MV-4-11 (cell line): ENCODE data around the gene MELK.

Source experiments
- DNase-seq: peaks from one replicate; lab custom pipeline; 2025; lab: John Stamatoyannopoulos, UW

Gene MELK

GRCh38 chr9:36676091-36676490, 103.4 kb downstream of the MELK start:
- DNase-seq, result peak; percentile 41

- DNase-seq, result no peak
Measured at GRCh38 chr9:36676778-36677485, 104.2 kb downstream of the MELK start.

DNA sequence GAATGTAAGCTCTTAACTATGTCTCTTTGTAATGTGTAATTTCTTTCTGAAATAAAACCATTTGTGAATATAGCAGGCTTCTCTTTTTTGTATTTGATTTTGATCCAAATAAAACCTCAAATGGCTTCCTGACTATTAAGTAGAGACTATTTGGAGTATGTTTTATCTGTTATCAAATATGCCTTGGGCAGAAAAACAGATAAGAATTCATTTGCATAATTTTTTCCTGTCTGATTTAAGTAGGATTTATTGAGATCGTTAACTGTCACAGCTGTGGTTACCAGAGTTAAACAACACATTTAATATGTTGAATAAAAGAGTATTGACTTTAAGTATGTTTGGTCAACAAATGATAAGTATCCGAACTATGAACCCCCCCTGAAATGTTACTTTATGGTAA, 104.9 kb downstream of the MELK start:
- no peak for DNase-seq

DNA sequence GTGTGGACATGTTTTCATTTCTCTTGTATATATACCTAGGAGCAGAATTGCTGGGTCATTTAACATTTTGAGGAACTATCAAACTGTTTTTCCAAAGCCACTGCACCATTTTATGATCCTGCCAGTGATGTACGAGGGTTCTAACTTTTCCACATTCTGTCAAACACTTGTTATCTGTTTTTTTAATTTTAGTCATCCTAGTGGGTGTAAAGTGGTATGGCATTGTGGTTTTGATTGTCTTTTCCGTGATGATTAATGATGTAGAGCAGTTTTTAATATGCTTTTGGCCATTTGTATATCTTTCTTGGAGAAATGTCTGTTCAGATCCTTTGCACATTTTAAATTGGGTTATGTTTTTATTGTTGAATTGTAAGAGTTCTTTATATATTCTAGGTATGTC, 107.0 kb downstream of the MELK start:
- no peak for DNase-seq

GRCh38 chr9:36686471-36686870, 113.8 kb downstream of the MELK start:
- no peak for DNase-seq

DNA sequence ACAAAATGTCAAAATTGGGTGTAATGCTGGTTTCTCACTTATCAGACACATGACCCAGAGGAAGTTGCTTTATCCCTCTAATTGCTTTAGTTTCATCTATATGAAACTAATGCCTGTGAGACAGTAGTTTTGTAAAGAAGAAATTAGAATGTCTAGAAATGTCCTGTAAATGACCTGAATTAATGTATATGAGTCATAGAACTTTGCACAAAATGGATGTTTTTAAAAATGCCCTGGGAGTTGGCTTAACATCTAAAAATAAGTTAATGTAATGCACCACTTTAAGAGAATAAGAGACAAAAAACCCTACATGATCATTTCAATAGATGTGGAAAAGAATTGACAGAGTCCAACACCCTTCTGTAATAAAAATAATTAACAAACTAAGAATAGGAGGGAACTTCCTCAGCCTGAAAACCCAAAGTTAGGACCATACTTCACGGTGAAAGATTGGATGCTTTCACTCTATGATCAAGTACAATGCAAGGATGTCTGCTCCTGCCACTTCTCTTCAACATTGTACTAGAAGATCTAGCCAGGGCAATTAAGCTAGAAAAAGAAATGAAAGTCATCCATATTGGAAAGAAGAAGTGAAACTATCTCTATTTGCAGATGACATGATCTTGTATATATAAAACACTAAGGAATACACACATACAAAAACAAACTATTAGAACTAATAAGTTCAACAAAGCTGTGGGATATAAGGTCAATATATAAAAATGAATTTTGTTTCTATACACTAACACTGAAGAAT, 117.9 kb downstream of the MELK start:
- peak; percentile 81 for DNase-seq

DNA sequence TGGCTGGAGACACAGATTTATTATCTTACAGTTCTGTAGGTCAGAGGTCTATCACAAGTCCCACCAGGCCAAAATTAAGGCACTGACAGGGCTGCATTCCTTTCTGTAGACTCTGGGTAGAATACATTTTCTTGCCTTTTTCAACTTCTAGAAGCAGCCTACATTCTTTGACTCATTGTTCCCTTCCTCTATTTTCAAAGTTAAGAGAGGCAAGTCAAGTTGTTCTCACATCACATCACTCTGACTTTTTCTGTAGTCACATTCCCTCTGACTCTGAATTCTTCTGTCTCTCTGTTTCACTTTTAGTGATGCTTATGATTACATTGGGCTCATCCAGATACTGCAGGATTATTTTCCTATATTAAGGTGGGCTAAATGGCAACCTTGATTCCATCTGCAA, 119.0 kb downstream of the MELK start:
- peak; percentile 14 for DNase-seq

DNA sequence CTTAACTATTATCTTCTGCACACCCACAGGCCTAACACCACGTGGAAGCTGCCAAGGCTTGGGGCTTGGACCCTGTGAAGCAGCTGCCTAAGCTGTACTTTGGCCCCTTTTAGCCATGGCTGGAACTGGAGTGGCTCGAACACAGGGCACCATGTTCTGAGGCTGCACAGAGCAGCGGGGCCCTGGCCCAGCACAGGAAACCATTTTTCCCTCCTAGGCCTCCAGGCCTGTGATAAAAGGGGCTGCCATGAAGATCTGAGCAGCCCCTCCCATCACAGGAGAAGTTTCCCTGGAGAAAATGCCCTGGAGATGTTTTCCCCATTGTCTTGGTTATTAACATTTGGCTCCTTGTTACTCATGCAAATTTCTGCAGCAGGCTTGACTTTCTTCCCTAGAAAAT, 126.3 kb downstream of the MELK start:
- DNase-seq, result no peak

- DNase-seq, result no peak
Measured at GRCh38 chr9:36704148-36704547, 131.5 kb downstream of the MELK start.

GRCh38 chr9:36713515-36714490, 141.1 kb downstream of the MELK start:
- DNase-seq, result no peak

GRCh38 chr9:36716496-36716895, 143.8 kb downstream of the MELK start:
- DNase-seq, result no peak

- DNase-seq, result no peak
Measured at GRCh38 chr9:36717276-36717675, 144.6 kb downstream of the MELK start.

GRCh38 chr9:36718612-36719011, 145.9 kb downstream of the MELK start:
- DNase-seq, result no peak

DNA sequence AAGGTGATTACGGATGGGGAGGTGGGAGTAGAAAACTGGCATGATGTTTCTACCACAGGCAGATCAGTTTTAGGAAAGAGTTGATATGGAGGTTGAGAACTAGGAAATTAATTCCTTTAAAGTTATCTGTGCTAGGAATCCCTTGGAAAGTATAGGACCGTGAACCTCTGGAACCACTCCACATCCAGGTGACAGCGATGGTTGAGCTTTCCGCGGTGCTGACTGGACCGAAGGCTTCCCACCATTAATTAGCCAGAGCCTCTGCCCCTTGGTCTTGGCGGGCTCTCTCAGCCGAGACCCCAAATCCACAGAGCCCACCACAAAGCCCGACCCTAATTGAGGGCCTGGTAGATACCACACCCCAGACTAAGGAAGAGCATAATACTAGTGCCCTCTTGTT, 147.3 kb downstream of the MELK start:
- DNase-seq, result no peak

- peak; percentile 19 for DNase-seq
Measured at GRCh38 chr9:36721846-36722588, 149.3 kb downstream of the MELK start.

DNA sequence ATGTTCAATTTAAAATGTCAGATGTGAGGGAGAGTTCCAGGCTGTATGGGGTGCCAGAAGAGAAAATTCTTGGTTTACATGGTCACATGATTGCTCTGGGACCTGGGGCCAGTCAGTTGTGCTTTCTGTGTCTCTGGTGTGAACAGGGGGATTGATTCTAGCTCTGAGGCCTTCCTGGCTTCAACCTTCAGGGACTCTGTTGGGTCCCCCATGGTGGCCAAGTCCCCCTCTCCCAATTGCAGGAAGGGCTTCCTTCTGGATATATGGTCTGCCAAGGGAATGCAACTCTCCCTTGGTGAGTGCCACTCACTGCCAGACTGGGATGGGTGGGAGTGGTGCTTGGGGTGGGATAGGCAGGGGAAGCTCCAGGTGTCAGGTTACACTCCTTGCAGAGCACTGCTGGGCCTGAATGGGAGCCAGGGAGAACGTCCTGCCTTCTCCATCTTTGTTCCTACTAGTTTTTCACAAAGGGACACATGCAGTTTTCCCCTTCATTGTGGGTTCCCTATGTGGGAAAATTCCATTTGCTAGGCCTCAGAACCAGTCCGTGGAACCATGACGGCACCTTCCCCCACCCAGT, 153.2 kb downstream of the MELK start:
- DNase-seq, result no peak
